ACC112 (cell line): ENCODE measurements around the gene KCNJ2.

ENCODE experiments used
- H2AFZ ChIP-seq: fragments of 200-600 bp; sonication (generic); one replicate; pipeline ENCODE4 v1.6.0; 2017; ENCODE audit warnings: antibody characterized with exemption, low read length; ENCODE audit not compliant: unreplicated experiment
- H3K27ac ChIP-seq: fragments of 200-600 bp; sonication (generic); 2 replicates; pipeline ENCODE4 v1.5.1; 2014; ENCODE audit warnings: low read depth, mild to moderate bottlenecking, antibody characterized with exemption, low read length, moderate library complexity
- H3K27me3 ChIP-seq: fragments of 200-600 bp; sonication (generic); 2 replicates; pipeline ENCODE4 v1.6.1; 2014; ENCODE audit warnings: mild to moderate bottlenecking, antibody characterized with exemption, low read length, moderate library complexity, mixed read lengths; ENCODE audit not compliant: insufficient read depth
- H3K36me3 ChIP-seq: fragments of 200-600 bp; sonication (generic); 2 replicates; pipeline ENCODE4 v1.6.1; 2016; ENCODE audit warnings: mild to moderate bottlenecking, antibody characterized with exemption, low read length, moderate library complexity, mixed read lengths; ENCODE audit not compliant: insufficient read depth
- H3K4me1 ChIP-seq: fragments of 200-600 bp; sonication (generic); one replicate; pipeline ENCODE4 v1.6.1; 2016; ENCODE audit warnings: low read length, mixed read lengths; ENCODE audit not compliant: insufficient read depth, unreplicated experiment, control insufficient read depth
- H3K4me3 ChIP-seq: fragments of 200-600 bp; sonication (generic); 2 replicates; pipeline ENCODE4 v1.5.1; 2014; ENCODE audit warnings: mild to moderate bottlenecking, low read depth, low read length
- H3K79me2 ChIP-seq: fragments of 200-600 bp; sonication (generic); one replicate; pipeline ENCODE4 v1.6.0; 2016; ENCODE audit warnings: low read length; ENCODE audit not compliant: control insufficient read depth, unreplicated experiment, insufficient read depth

The KCNJ2 gene

DNA sequence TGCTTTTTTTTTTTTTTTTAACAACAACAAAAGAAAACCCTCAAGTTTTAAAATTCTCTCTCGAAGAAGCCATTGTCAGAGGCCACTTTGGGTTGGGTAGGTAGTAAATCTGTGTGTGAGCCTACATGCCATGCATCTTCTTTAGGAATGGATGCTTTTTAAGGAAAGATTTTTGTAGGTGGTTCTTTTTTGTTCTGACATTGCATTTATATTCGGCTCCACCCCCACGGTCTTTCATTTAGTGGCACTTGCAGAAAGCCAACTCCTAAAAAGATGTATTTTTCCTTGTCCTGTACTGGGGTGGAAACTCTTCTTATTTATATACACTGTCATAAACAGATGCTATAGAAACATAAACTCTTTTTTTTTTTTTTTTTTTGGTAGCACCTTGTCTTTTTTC is 35.1 kb downstream of the KCNJ2 start:
- no peak overlapping the region for H3K4me3 ChIP-seq
- no peak overlapping the region for H3K27ac ChIP-seq
- no peaks in the 10 kb centered on the region for H3K27me3 ChIP-seq
- H2AFZ ChIP-seq: no peak overlapping the region
- H3K4me1 ChIP-seq: no peaks in the 10 kb centered on the region
- no peaks in the 10 kb centered on the region for H3K79me2 ChIP-seq
- H3K36me3 ChIP-seq: no peaks in the 10 kb centered on the region

DNA sequence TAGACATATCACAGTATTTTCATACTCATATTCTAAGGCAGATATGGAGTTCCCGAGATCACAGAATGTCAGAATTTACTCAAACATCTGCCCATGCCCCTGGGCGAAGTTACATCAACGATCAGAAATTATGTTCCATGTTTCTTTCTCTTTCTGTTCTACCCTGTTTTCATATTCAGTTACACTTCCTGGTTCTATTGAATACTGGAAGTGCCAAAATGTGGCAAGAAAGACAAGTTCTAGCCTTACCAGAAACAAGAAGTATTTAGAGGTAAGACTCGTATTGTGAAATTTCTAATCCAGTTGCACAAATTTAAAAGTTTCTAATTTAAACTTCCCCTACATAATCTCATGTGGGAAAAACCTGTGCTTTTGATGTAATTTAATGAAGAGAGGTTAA is 36.1 kb downstream of the KCNJ2 start:
- Histone ChIP-seq H3K4me1 (no peaks in the 10 kb centered on the region), H3K27me3 (no peaks in the 10 kb centered on the region), H3K27ac (no peak overlapping the region), H3K4me3 (no peak overlapping the region), H3K79me2 (no peaks in the 10 kb centered on the region), H2AFZ (no peak overlapping the region), H3K36me3 (no peaks in the 10 kb centered on the region)

- H2AFZ ChIP-seq: no peak overlapping the region
- H3K27ac ChIP-seq: no peak overlapping the region
- no peaks in the 10 kb centered on the region for H3K4me1 ChIP-seq
- H3K27me3 ChIP-seq: no peaks in the 10 kb centered on the region
- no peaks in the 10 kb centered on the region for H3K79me2 ChIP-seq
- H3K4me3 ChIP-seq: no peak overlapping the region
- no peaks in the 10 kb centered on the region for H3K36me3 ChIP-seq
Observed at GRCh38 chr17:70206361-70207010, 37.2 kb downstream of the KCNJ2 start.

DNA sequence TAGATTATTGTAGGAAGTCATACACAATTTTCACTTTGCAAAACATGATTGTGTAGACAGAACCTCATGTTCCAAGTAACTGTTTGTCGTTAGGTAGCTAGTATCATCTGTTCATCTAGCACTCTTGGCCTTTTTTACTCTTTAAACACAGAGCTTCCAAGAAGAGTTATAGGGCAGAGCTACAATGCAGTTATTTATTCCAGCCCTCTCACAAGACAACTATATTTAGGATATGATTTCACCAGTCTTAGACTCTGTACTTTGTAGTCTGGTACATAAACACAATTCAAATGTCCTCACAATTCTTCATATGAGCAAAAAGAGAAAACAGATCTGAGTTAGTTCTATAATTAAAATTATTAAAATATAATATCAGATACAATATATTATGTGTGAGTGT is 37.9 kb downstream of the KCNJ2 start:
- H2AFZ ChIP-seq: no peak overlapping the region
- no peak overlapping the region for H3K27ac ChIP-seq
- no peaks in the 10 kb centered on the region for H3K79me2 ChIP-seq
- no peaks in the 10 kb centered on the region for H3K27me3 ChIP-seq
- H3K4me3 ChIP-seq: no peak overlapping the region
- no peaks in the 10 kb centered on the region for H3K4me1 ChIP-seq
- no peaks in the 10 kb centered on the region for H3K36me3 ChIP-seq

- Histone ChIP-seq H3K4me3 (no peak overlapping the region), H3K27ac (no peak overlapping the region), H3K36me3 (no peaks in the 10 kb centered on the region), H3K79me2 (no peaks in the 10 kb centered on the region), H3K27me3 (no peaks in the 10 kb centered on the region), H2AFZ (no peak overlapping the region), H3K4me1 (no peaks in the 10 kb centered on the region)
Observed at GRCh38 chr17:70208080-70208794, 38.9 kb downstream of the KCNJ2 start.

DNA sequence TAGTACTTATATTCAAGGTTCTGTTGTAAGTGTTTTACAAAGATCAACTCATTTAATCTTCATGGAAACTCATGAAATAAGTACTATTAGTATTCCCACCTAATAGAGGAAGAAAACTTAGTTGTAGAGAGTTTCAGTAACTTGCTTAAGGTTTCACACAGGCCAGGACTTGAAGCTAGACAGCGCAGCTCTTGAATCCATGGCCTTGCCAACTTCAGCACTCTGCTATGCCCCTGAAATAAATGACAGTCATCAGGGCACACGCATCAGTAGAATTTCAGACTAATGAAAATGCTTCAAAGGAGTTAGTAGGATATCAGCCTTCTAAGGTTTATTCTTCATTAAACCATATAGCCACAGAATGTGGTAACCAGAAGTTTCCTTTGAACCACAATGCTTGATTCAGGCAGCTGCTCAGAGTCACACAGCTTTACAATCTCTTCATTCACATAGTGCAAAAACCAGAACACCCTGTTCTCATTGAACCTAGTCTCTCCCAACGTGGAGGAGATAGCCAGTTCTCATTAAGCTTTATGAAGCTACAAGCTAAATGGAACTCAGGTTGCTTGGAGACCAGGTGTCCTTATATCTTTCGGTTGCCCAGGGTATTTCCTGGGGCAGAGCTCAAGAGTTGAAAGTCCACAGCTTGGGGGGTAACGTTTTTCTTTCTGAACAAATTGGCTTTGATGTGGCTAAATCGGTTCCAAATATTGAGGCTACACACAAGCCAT is 39.7 kb downstream of the KCNJ2 start:
- no peak overlapping the region for H3K27ac ChIP-seq

GRCh38 chr17:70215656-70216055 is 46.3 kb downstream of the KCNJ2 start:
- no peak overlapping the region for H2AFZ ChIP-seq
- no peaks in the 10 kb centered on the region for H3K36me3 ChIP-seq
- no peak overlapping the region for H3K4me3 ChIP-seq
- H3K27me3 ChIP-seq: no peaks in the 10 kb centered on the region
- H3K4me1 ChIP-seq: no peaks in the 10 kb centered on the region
- H3K79me2 ChIP-seq: no peaks in the 10 kb centered on the region
- no peak overlapping the region for H3K27ac ChIP-seq

More for the DNA sequence above, 39.7 kb downstream of the KCNJ2 start:
- H2AFZ ChIP-seq: no peak overlapping the region
- no peaks in the 10 kb centered on the region for H3K36me3 ChIP-seq
- H3K4me3 ChIP-seq: no peak overlapping the region
- H3K27me3 ChIP-seq: no peaks in the 10 kb centered on the region
- no peaks in the 10 kb centered on the region for H3K79me2 ChIP-seq
- no peaks in the 10 kb centered on the region for H3K4me1 ChIP-seq

GRCh38 chr17:70217571-70217970 is 48.2 kb downstream of the KCNJ2 start:
- Histone ChIP-seq H3K4me1 (no peaks in the 10 kb centered on the region), H3K27ac (no peak overlapping the region), H3K27me3 (no peaks in the 10 kb centered on the region), H3K36me3 (no peaks in the 10 kb centered on the region), H3K79me2 (no peaks in the 10 kb centered on the region), H2AFZ (no peak overlapping the region), H3K4me3 (no peak overlapping the region)

DNA sequence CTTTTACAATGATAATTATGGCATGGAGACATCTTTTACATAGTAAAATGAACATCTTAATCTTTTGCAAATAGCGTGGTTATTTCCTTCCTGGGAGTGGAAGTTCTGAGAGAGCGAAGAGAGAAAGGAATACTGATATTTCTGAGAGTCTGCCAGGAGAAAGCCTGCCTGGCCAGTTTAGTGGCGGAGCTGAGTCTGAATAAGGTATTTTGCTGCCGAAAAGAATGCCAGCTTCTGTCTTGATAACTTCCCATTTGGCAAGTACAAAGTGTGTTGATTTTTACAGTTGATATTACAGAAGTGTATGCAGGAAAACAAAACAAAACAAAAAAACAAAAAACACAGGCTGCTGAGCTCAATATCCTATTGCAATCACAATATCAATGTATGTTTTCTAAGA is 55.9 kb downstream of the KCNJ2 start:
- Histone ChIP-seq H3K79me2 (no peaks in the 10 kb centered on the region), H2AFZ (no peak overlapping the region), H3K27me3 (peaks cover 4% of the 10 kb centered on the region), H3K4me3 (no peak overlapping the region), H3K27ac (no peak overlapping the region), H3K4me1 (no peaks in the 10 kb centered on the region), H3K36me3 (no peaks in the 10 kb centered on the region)
